ENCODE measurements around the gene DCLRE1B. TPM values are rescaled to one million over a fixed set of nuclear protein-coding genes. Genes with fewer than 3 reads are reported as not detected.

Gene DCLRE1B
- total RNA-seq, 2 experiments from 2014 or later: 33.2 to 33.9 TPM

Other genes with a start within 250 kb of the DCLRE1B start
- gene PHTF1, start 145.8 kb upstream of the DCLRE1B start, total RNA-seq: 10 to 100 TPM; 19.7 to 22.1 TPM
- gene RSBN1, start 92.8 kb upstream of the DCLRE1B start, total RNA-seq: 10 to 100 TPM; 14.4 to 15.3 TPM
- 10 to 100 TPM; 71.6 to 73.3 TPM for gene PTPN22, start 33.6 kb upstream of the DCLRE1B start, total RNA-seq
- gene BCL2L15, start 17.7 kb upstream of the DCLRE1B start, total RNA-seq: under 1 TPM; 0.74 to 0.82 TPM
- 10 to 100 TPM; 35.1 to 37.0 TPM for gene AP4B1, start 527 bp upstream of the DCLRE1B start, total RNA-seq
- gene HIPK1, start 24.0 kb downstream of the DCLRE1B start, total RNA-seq: 10 to 100 TPM; 60.7 to 61.7 TPM
- gene OLFML3, start 74.1 kb downstream of the DCLRE1B start, total RNA-seq: under 1 TPM; 0.15 to 0.17 TPM
- not detected for gene SYT6, start 248.5 kb downstream of the DCLRE1B start, total RNA-seq

All from activated CD8-positive, alpha-beta memory T cell treated with anti-CD3 and anti-CD28 coated beads for 36 hours (primary cell).